Loucy (cell line): ENCODE results near the gene TMEM11.

Source experiments
- H2AFZ ChIP-seq: fragments of 200-600 bp; sonication (generic); 2 replicates; pipeline ENCODE4 v1.6.0; 2016; ENCODE audit warnings: antibody characterized with exemption, mild to moderate bottlenecking, low read length, moderate library complexity
- H3F3A ChIP-seq: fragments of 200-600 bp; 2 replicates; pipeline ENCODE4 v1.6.0; 2016; ENCODE audit warnings: antibody characterized with exemption, low read depth, mild to moderate bottlenecking
- H3K27me3 ChIP-seq: fragments of 200-600 bp; sonication (generic); 2 replicates; pipeline ENCODE4 v1.6.1; 2014; ENCODE audit warnings: low read length, mild to moderate bottlenecking; ENCODE audit not compliant: insufficient read depth, poor library complexity, severe bottlenecking
- H3K36me3 ChIP-seq: fragments of 200-600 bp; sonication (generic); 2 replicates; pipeline ENCODE4 v1.6.1; 2016; ENCODE audit warnings: low read length; ENCODE audit not compliant: insufficient read depth
- H3K4me1 ChIP-seq: fragments of 200-600 bp; sonication (generic); 2 replicates; pipeline ENCODE4 v1.5.1; 2014; ENCODE audit warnings: low read length, mild to moderate bottlenecking; ENCODE audit not compliant: insufficient read depth, poor library complexity, severe bottlenecking
- H3K4me2 ChIP-seq: fragments of 200-600 bp; sonication (generic); 2 replicates; pipeline ENCODE4 v1.6.0; 2014; ENCODE audit warnings: antibody characterized with exemption, low read length, low read depth, mild to moderate bottlenecking; ENCODE audit not compliant: poor library complexity, severe bottlenecking
- H3K4me3 ChIP-seq: fragments of 200-600 bp; sonication (generic); 2 replicates; pipeline ENCODE4 v1.5.1; 2014; ENCODE audit warnings: low read length, mild to moderate bottlenecking, mixed read lengths; ENCODE audit not compliant: poor library complexity, severe bottlenecking
- H3K79me2 ChIP-seq: fragments of 200-600 bp; sonication (generic); 2 replicates; pipeline ENCODE4 v1.6.1; 2014; ENCODE audit warnings: low read length; ENCODE audit not compliant: insufficient read depth
- H3K9ac ChIP-seq: fragments of 200-600 bp; sonication (generic); 2 replicates; pipeline ENCODE4 v1.6.0; 2014; ENCODE audit warnings: mild to moderate bottlenecking, low read depth, low read length, moderate library complexity; ENCODE audit not compliant: poor library complexity, severe bottlenecking
- H3K9me2 ChIP-seq: fragments of 200-600 bp; sonication (generic); replicated peaks from 2 replicates; pipeline ENCODE4 v1.6.1; 2016; ENCODE audit warnings: low read depth, low read length, mixed read lengths
- H3K9me3 ChIP-seq: fragments of 200-600 bp; sonication (generic); 2 replicates; pipeline ENCODE4 v1.6.1; 2014; ENCODE audit warnings: mild to moderate bottlenecking, antibody characterized with exemption, low read length, low read depth; ENCODE audit not compliant: insufficient read depth
- H4K20me1 ChIP-seq: fragments of 200-600 bp; sonication (generic); 2 replicates; pipeline ENCODE4 v1.6.0; 2014; ENCODE audit warnings: antibody characterized with exemption, low read length, mild to moderate bottlenecking; ENCODE audit not compliant: insufficient read depth, poor library complexity, severe bottlenecking
- EZH2phosphoT487 ChIP-seq: fragments of 200-600 bp; IDR thresholded peaks from 2 replicates; pipeline ENCODE4 v1.6.1; 2018; ENCODE audit warnings: antibody characterized with exemption, mild to moderate bottlenecking, moderate library complexity, borderline replicate concordance
- TF ChIP-seq, protein P1 (sequence below): fragments of 200-600 bp; sonication (generic); conservative IDR thresholded peaks from 2 replicates; pipeline ENCODE4 v1.5.1; 2014; ENCODE audit warnings: mild to moderate bottlenecking, antibody characterized with exemption, low read length

The TMEM11 gene

GRCh38 chr17:21249920-21250703 is 36.2 kb upstream of the TMEM11 start:
- H3K9me3 ChIP-seq = no peaks in the 10 kb centered on the region
- H2AFZ ChIP-seq = no peak overlapping the region
- no peaks in the 10 kb centered on the region for H3F3A ChIP-seq
- no peak overlapping the region for H3K4me2 ChIP-seq
- peaks cover 9% of the 10 kb centered on the region for H3K4me1 ChIP-seq
- H3K36me3 ChIP-seq = no peaks in the 10 kb centered on the region
- no peaks in the 10 kb centered on the region for H3K79me2 ChIP-seq
- no peaks in the 10 kb centered on the region for H3K9me2 ChIP-seq
- no peak overlapping the region for H3K9ac ChIP-seq
- H3K27me3 ChIP-seq = no peaks in the 10 kb centered on the region
- peaks cover 3% of the 10 kb centered on the region for H4K20me1 ChIP-seq
- H3K4me3 ChIP-seq = no peak overlapping the region
- no peak for TF ChIP-seq EZH2phosphoT487
- TF ChIP-seq, protein P1, sequence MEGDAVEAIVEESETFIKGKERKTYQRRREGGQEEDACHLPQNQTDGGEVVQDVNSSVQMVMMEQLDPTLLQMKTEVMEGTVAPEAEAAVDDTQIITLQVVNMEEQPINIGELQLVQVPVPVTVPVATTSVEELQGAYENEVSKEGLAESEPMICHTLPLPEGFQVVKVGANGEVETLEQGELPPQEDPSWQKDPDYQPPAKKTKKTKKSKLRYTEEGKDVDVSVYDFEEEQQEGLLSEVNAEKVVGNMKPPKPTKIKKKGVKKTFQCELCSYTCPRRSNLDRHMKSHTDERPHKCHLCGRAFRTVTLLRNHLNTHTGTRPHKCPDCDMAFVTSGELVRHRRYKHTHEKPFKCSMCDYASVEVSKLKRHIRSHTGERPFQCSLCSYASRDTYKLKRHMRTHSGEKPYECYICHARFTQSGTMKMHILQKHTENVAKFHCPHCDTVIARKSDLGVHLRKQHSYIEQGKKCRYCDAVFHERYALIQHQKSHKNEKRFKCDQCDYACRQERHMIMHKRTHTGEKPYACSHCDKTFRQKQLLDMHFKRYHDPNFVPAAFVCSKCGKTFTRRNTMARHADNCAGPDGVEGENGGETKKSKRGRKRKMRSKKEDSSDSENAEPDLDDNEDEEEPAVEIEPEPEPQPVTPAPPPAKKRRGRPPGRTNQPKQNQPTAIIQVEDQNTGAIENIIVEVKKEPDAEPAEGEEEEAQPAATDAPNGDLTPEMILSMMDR = no peak; the same call in 1 of the 2 replicates

DNA sequence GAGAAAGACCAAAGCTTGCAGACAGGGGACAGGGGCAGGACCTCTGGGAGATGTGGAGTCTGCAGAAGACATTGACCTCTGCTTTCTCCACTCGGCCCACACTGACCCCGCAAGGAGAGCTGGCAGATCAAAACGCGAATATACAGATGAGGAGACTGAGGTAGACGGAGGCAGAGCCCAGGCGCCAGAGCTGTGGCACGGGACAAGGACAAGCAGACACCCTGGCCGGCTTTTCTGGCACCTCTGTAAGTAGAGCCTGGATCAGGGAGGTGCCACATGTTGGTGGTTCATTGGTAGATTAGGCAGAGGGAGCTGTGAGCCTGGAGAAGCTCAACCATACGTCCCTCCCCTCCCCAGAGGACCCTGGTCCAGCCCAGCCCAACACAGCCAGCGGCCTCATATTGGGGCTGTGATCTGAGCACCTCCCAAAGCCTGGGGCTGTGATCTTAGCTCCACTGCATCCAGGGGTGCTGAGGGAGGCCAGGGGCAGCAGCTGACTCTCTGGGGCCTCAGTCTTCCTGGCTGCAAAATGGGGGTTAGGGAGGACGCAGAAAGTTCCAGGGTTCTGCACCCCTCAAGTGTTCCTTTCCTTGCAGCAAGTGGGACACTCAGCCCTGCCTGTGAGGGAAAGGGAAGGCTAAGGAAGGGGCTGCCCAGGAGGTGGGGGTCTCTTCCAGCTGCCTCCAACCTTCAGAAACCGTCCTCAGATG is 35.3 kb upstream of the TMEM11 start:
- Histone ChIP-seq H3K79me2 (no peaks in the 10 kb centered on the region), H4K20me1 (peaks cover 3% of the 10 kb centered on the region), H3K4me2 (no peak overlapping the region), H3F3A (no peaks in the 10 kb centered on the region), H3K36me3 (no peaks in the 10 kb centered on the region), H3K9me2 (no peaks in the 10 kb centered on the region), H3K27me3 (no peaks in the 10 kb centered on the region), H3K9ac (no peak overlapping the region), H3K4me3 (no peak overlapping the region), H3K4me1 (peaks cover 9% of the 10 kb centered on the region), H3K9me3 (no peaks in the 10 kb centered on the region), H2AFZ (no peak overlapping the region)
- TF ChIP-seq EZH2phosphoT487 = no peak
- TF ChIP-seq, protein P1 = no peak

- Histone ChIP-seq H3K9me3 (no peaks in the 10 kb centered on the region), H3K79me2 (no peaks in the 10 kb centered on the region), H4K20me1 (peaks cover 3% of the 10 kb centered on the region), H2AFZ (no peak overlapping the region), H3K4me1 (peaks cover 3% of the 10 kb centered on the region), H3K9ac (no peak overlapping the region), H3K4me2 (no peak overlapping the region), H3K27me3 (no peaks in the 10 kb centered on the region), H3K36me3 (no peaks in the 10 kb centered on the region), H3K9me2 (no peaks in the 10 kb centered on the region), H3F3A (no peaks in the 10 kb centered on the region), H3K4me3 (no peak overlapping the region)
- TF ChIP-seq, protein P1 = no peak
- TF ChIP-seq EZH2phosphoT487 = no peak
Measured at GRCh38 chr17:21248500-21248899, 34.5 kb upstream of the TMEM11 start.
